ENCODE measurements around the gene EML4.

DNA sequence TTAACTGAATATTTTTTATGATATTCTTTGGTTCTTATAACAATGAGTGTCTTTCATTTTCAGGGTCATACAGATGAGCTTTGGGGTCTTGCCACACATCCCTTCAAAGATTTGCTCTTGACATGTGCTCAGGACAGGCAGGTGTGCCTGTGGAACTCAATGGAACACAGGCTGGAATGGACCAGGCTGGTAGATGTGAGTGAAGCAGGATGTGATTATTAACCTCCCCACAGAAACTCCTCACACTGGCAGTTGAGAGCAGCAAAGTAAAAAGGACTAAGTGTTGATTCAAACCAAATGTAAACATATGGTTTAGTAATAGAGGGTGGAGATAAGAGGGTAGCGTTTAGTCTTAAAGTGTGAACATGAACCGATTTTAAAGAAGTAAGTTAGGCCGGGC is 134.1 kb downstream of the EML4 start:
- TF ChIP-seq EP300 (IDR thresholded peaks at IDR 0.05), result no peak
- TF ChIP-seq, protein P1, sequence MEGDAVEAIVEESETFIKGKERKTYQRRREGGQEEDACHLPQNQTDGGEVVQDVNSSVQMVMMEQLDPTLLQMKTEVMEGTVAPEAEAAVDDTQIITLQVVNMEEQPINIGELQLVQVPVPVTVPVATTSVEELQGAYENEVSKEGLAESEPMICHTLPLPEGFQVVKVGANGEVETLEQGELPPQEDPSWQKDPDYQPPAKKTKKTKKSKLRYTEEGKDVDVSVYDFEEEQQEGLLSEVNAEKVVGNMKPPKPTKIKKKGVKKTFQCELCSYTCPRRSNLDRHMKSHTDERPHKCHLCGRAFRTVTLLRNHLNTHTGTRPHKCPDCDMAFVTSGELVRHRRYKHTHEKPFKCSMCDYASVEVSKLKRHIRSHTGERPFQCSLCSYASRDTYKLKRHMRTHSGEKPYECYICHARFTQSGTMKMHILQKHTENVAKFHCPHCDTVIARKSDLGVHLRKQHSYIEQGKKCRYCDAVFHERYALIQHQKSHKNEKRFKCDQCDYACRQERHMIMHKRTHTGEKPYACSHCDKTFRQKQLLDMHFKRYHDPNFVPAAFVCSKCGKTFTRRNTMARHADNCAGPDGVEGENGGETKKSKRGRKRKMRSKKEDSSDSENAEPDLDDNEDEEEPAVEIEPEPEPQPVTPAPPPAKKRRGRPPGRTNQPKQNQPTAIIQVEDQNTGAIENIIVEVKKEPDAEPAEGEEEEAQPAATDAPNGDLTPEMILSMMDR (IDR thresholded peaks at IDR 0.05), result no peak

All from tibial nerve (tissue), 4 donors.